Measurements from ENCODE around the gene IRAK2. TPM values are rescaled to one million over a fixed set of nuclear protein-coding genes. Genes with fewer than 3 reads are reported as not detected.
"Not testable (repeated sequence)": the region's sequence is repeated elsewhere in the genome, so short reads cannot be mapped to it uniquely, and the experiment has no call there.

Gene IRAK2
- total and polyA plus RNA-seq, 2 donors (not counting 1 experiment from before 2014, with no cell fraction given), result 1.5 to 6.6 TPM

DNA sequence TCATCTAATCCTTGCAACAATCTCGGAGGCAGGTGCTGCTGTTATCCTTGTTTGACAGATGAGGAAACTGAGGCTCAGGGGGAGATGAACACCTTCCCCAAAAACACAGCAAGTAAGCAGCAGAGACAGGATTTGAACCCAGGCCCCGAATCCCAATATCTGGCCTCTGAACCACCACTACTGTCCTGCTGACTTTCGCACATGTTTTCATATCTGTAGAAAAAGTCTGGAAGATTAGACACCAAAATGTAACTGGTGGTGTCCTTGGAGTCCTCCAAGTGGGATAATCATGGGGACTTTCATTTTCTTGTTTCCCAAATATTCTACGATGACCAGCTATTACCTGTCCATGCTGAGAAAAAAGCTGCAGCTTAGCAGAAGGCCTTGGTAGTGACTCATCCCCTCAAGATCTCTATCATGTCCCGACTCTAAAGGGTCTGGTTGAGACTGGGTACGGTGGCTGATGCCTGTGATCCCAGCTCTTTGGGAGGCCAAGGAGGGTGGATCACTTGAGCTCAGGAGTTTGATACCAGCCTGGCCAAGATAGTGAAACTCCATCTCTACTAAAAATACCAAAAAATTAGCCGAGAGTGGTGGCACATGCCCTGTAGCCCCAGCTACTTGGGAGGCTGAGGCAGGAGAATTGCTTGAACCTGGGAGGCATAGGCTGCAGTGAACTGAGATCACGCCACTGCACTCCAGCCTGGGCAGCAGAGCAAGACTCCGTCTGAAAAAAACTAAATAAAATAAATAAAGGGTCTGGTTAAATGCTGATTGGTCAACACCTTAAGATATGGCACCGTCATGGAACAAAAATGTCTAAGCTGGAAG is 8.6 kb downstream of the IRAK2 start:
- H3K27ac ChIP-seq (ENCODE audit: insufficient read depth, low read length), result peak overlapping the region; percentile 75
- peak overlapping the region; percentile 25 for H3K4me2 ChIP-seq (ENCODE audit: extremely low read depth, insufficient read depth, low read length)
- no peak overlapping the region for H3K4me3 ChIP-seq (replicated peaks in 1 of 4; ENCODE audit: control extremely low read depth in 1 of 4, insufficient read depth in 1 of 4, low read depth in 3 of 4, low read length in 4 of 4)
- no peaks in the 10 kb centered on the region for H3K27me3 ChIP-seq (ENCODE audit: control insufficient read depth, insufficient read depth, low read length)
- peaks cover 6% of the 10 kb centered on the region for H3K4me1 ChIP-seq (ENCODE audit: control insufficient read depth, extremely low read depth, insufficient read depth, low read length)
- DNase-seq (ENCODE audit: low read depth in 2 of 2), result peak in 1 of 2 donors; percentile 74
- no peaks in the 10 kb centered on the region for H3K36me3 ChIP-seq (ENCODE audit: control insufficient read depth, insufficient read depth, low read length)
- no peak overlapping the region for H2AFZ ChIP-seq (ENCODE audit: low read length)
- H3K79me2 ChIP-seq (ENCODE audit: control insufficient read depth, insufficient read depth, low read length), result no peaks in the 10 kb centered on the region
- H3K9ac ChIP-seq (ENCODE audit: insufficient read depth, low read length), result no peak overlapping the region
- TF ChIP-seq, protein P1, sequence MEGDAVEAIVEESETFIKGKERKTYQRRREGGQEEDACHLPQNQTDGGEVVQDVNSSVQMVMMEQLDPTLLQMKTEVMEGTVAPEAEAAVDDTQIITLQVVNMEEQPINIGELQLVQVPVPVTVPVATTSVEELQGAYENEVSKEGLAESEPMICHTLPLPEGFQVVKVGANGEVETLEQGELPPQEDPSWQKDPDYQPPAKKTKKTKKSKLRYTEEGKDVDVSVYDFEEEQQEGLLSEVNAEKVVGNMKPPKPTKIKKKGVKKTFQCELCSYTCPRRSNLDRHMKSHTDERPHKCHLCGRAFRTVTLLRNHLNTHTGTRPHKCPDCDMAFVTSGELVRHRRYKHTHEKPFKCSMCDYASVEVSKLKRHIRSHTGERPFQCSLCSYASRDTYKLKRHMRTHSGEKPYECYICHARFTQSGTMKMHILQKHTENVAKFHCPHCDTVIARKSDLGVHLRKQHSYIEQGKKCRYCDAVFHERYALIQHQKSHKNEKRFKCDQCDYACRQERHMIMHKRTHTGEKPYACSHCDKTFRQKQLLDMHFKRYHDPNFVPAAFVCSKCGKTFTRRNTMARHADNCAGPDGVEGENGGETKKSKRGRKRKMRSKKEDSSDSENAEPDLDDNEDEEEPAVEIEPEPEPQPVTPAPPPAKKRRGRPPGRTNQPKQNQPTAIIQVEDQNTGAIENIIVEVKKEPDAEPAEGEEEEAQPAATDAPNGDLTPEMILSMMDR (conservative IDR thresholded peaks at IDR 0.05 in 1 of 2, IDR thresholded peaks at IDR 0.05 in 1 of 2; ENCODE audit: low read depth in 1 of 2, low read length in 2 of 2), result no peak
- TF ChIP-seq EZH2 (IDR thresholded peaks at IDR 0.05; ENCODE audit: low read length, missing control alignments), result no peak
- H3K9me3 ChIP-seq (ENCODE audit: control insufficient read depth, insufficient read depth, low read depth, low read length), result no peaks in the 10 kb centered on the region
- no peaks in the 10 kb centered on the region for H4K20me1 ChIP-seq (ENCODE audit: control insufficient read depth, extremely low read depth, insufficient read depth, low read length)

DNA sequence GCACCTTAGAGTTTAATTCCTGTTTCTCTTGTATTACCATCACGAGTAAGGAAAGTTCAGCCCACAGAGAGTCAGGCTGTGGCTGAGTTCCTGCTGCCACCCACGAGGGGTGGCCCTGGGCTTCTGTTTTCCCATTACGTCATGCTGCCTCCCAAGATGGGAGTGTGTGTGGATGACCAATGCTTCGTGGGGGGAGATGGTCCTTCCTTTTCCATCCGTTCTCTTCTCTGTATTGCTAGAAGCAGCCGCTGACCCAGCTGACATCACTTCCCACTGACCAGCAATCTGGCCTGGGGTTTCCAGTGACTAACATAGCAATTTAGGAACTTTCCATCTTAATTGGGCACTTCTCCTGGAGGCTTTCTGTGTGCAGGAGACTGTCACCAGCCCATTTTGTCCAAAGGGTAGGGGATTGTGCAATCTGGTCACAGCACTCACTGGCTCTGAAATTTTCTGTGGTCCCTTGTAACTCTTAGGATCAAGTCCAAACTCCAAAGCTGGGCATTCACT is 9.3 kb downstream of the IRAK2 start:
- peak overlapping the region; percentile 75 for H3K27ac ChIP-seq (ENCODE audit: insufficient read depth, low read length)
- H2AFZ ChIP-seq (ENCODE audit: low read length), result no peak overlapping the region
- H3K9ac ChIP-seq (ENCODE audit: insufficient read depth, low read length), result no peak overlapping the region
- peaks cover 6% of the 10 kb centered on the region for H3K4me1 ChIP-seq (ENCODE audit: control insufficient read depth, extremely low read depth, insufficient read depth, low read length)
- DNase-seq (ENCODE audit: low read depth in 2 of 2), result peak; percentile 90 to 99
- H3K4me3 ChIP-seq (replicated peaks in 1 of 4; ENCODE audit: control extremely low read depth in 1 of 4, insufficient read depth in 1 of 4, low read depth in 3 of 4, low read length in 4 of 4), result no peak overlapping the region
- no peaks in the 10 kb centered on the region for H3K9me3 ChIP-seq (ENCODE audit: control insufficient read depth, insufficient read depth, low read depth, low read length)
- TF ChIP-seq EZH2 (IDR thresholded peaks at IDR 0.05; ENCODE audit: low read length, missing control alignments), result no peak
- TF ChIP-seq, protein P1 (conservative IDR thresholded peaks at IDR 0.05 in 1 of 2, IDR thresholded peaks at IDR 0.05 in 1 of 2; ENCODE audit: low read depth in 1 of 2, low read length in 2 of 2), result no peak
- H3K27me3 ChIP-seq (ENCODE audit: control insufficient read depth, insufficient read depth, low read length), result no peaks in the 10 kb centered on the region
- peak overlapping the region; percentile 28 for H3K4me2 ChIP-seq (ENCODE audit: extremely low read depth, insufficient read depth, low read length)
- H4K20me1 ChIP-seq (ENCODE audit: control insufficient read depth, extremely low read depth, insufficient read depth, low read length), result no peaks in the 10 kb centered on the region
- H3K79me2 ChIP-seq (ENCODE audit: control insufficient read depth, insufficient read depth, low read length), result no peaks in the 10 kb centered on the region
- no peaks in the 10 kb centered on the region for H3K36me3 ChIP-seq (ENCODE audit: control insufficient read depth, insufficient read depth, low read length)

DNA sequence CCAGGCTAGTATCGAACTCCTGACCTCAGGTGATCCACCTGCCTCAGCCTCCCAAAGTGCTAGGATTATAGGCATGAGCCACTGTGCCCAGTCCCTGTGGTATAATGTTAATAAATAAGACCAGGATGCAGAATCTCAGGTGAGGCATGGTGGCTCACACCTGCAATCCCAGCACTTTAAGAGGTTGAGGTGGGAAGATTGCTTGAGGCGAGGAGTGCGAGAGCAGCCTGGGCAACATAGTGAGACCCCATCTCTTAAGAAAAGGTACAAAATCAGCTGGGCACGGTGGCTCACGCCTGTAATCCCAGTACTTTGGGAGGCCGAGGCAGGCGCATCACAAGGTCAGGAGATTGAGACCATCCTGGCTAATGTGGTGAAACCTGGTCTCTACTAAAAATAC is 10.6 kb downstream of the IRAK2 start:
- not testable (repeated sequence) for H3K27me3 ChIP-seq (ENCODE audit: control insufficient read depth, insufficient read depth, low read length); H4K20me1 ChIP-seq (ENCODE audit: control insufficient read depth, extremely low read depth, insufficient read depth, low read length); DNase-seq (ENCODE audit: low read depth in 2 of 2); H3K9ac ChIP-seq (ENCODE audit: insufficient read depth, low read length); H3K4me1 ChIP-seq (ENCODE audit: control insufficient read depth, extremely low read depth, insufficient read depth, low read length); H3K36me3 ChIP-seq (ENCODE audit: control insufficient read depth, insufficient read depth, low read length); H3K4me2 ChIP-seq (ENCODE audit: extremely low read depth, insufficient read depth, low read length); H2AFZ ChIP-seq (ENCODE audit: low read length); H3K4me3 ChIP-seq (replicated peaks in 1 of 4; ENCODE audit: control extremely low read depth in 1 of 4, insufficient read depth in 1 of 4, low read depth in 3 of 4, low read length in 4 of 4); H3K79me2 ChIP-seq (ENCODE audit: control insufficient read depth, insufficient read depth, low read length); H3K27ac ChIP-seq (ENCODE audit: insufficient read depth, low read length); H3K9me3 ChIP-seq (ENCODE audit: control insufficient read depth, insufficient read depth, low read depth, low read length)

DNA sequence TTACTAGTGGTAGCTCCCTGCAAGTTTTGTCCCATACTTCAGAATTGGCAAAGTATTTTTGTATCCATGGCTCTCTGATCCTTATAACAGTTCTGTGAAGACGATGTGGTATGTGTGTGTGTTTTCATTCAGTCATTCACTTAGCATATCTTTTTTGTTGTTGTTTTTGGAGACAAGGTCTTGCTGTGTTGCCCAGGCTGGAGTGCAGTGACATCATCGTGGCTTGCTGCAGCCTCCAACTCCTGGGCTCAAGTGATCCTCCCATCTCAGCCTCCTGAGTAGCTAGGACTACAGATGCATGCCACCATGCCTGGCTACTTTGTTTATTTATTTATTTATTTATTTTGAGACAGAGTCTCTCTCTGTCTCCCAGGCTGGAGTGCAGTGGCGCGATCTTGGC is 11.4 kb downstream of the IRAK2 start:
- H3K79me2 ChIP-seq (ENCODE audit: control insufficient read depth, insufficient read depth, low read length); H4K20me1 ChIP-seq (ENCODE audit: control insufficient read depth, extremely low read depth, insufficient read depth, low read length); H3K36me3 ChIP-seq (ENCODE audit: control insufficient read depth, insufficient read depth, low read length); H3K4me2 ChIP-seq (ENCODE audit: extremely low read depth, insufficient read depth, low read length); H2AFZ ChIP-seq (ENCODE audit: low read length); H3K27me3 ChIP-seq (ENCODE audit: control insufficient read depth, insufficient read depth, low read length); DNase-seq (ENCODE audit: low read depth in 2 of 2); H3K27ac ChIP-seq (ENCODE audit: insufficient read depth, low read length); H3K9ac ChIP-seq (ENCODE audit: insufficient read depth, low read length); H3K9me3 ChIP-seq (ENCODE audit: control insufficient read depth, insufficient read depth, low read depth, low read length); H3K4me1 ChIP-seq (ENCODE audit: control insufficient read depth, extremely low read depth, insufficient read depth, low read length); H3K4me3 ChIP-seq (replicated peaks in 1 of 4; ENCODE audit: control extremely low read depth in 1 of 4, insufficient read depth in 1 of 4, low read depth in 3 of 4, low read length in 4 of 4): not testable (repeated sequence)

Data from fibroblast of lung (primary cell).